Measurements from ENCODE around the gene TBC1D30. TPM values are rescaled to one million over a fixed set of nuclear protein-coding genes. Genes with fewer than 3 reads are reported as not detected.

Gene TBC1D30
- total RNA-seq, 2 donors from 2014 or later = 1.7 to 1.9 TPM

GRCh38 chr12:64903479-64904152, 79.2 kb downstream of the TBC1D30 start:
- no peaks in the 10 kb centered on the region for H3K36me3 Mint-ChIP-seq (ENCODE audit: low read depth)
- no peaks in the 10 kb centered on the region for H3K27me3 Mint-ChIP-seq (ENCODE audit: insufficient read depth)
- no peaks in the 10 kb centered on the region for H3K9me3 Mint-ChIP-seq

GRCh38 chr12:64907097-64907496, 82.7 kb downstream of the TBC1D30 start:
- Histone ChIP-seq H3K4me3 (ENCODE audit: low read length) (no peak overlapping the region), H3K27me3 (ENCODE audit: control insufficient read depth, insufficient read depth, low read length, poor library complexity, severe bottlenecking) (no peaks in the 10 kb centered on the region), H3K9me3 (ENCODE audit: control insufficient read depth, low read length) (no peaks in the 10 kb centered on the region), H3K4me1 (ENCODE audit: control insufficient read depth, insufficient read depth, low read length) (no peaks in the 10 kb centered on the region), H3K36me3 (ENCODE audit: control insufficient read depth, insufficient read depth, low read length) (no peaks in the 10 kb centered on the region), H3K9ac (ENCODE audit: extremely low read depth, low read length, poor library complexity, severe bottlenecking) (no peak overlapping the region), H3K27ac (ENCODE audit: low read depth, low read length) (no peak overlapping the region)
- no peak for TF ChIP-seq CTCF (conservative IDR thresholded peaks at IDR 0.05)
- H3K27me3 Mint-ChIP-seq (ENCODE audit: insufficient read depth) = no peaks in the 10 kb centered on the region
- H3K9me3 Mint-ChIP-seq = no peaks in the 10 kb centered on the region
- H3K36me3 Mint-ChIP-seq (ENCODE audit: low read depth) = no peaks in the 10 kb centered on the region
- 95 to 100% methylated on average over 3 of the region's 3 CpGs for WGBS, 2 experiments (ENCODE audit: insufficient coverage in 1 of 2, insufficient read length in 1 of 2)
- no peaks in the 10 kb centered on the region for H3K4me1 Mint-ChIP-seq
- no peak overlapping the region for H3K4me3 Mint-ChIP-seq
- H3K27ac Mint-ChIP-seq = no peak overlapping the region
- no peak for DNase-seq

More at GRCh38 chr12:64903479-64904152, 79.2 kb downstream of the TBC1D30 start:
- Histone ChIP-seq H3K4me3 (ENCODE audit: low read length) (no peak overlapping the region), H3K27me3 (ENCODE audit: control insufficient read depth, insufficient read depth, low read length, poor library complexity, severe bottlenecking) (no peaks in the 10 kb centered on the region), H3K9ac (ENCODE audit: extremely low read depth, low read length, poor library complexity, severe bottlenecking) (no peak overlapping the region), H3K4me1 (ENCODE audit: control insufficient read depth, insufficient read depth, low read length) (no peaks in the 10 kb centered on the region), H3K9me3 (ENCODE audit: control insufficient read depth, low read length) (no peaks in the 10 kb centered on the region), H3K36me3 (ENCODE audit: control insufficient read depth, insufficient read depth, low read length) (no peaks in the 10 kb centered on the region), H3K27ac (ENCODE audit: low read depth, low read length) (no peak overlapping the region)
- DNase-seq = no peak
- no peaks in the 10 kb centered on the region for H3K4me1 Mint-ChIP-seq
- WGBS, 2 experiments (ENCODE audit: insufficient coverage in 1 of 2, insufficient read length in 1 of 2) = 87 to 91% methylated on average over 4 to 5 of the region's 5 CpGs
- no peak overlapping the region for H3K4me3 Mint-ChIP-seq
- no peak for TF ChIP-seq CTCF (conservative IDR thresholded peaks at IDR 0.05)
- no peak overlapping the region for H3K27ac Mint-ChIP-seq

DNA sequence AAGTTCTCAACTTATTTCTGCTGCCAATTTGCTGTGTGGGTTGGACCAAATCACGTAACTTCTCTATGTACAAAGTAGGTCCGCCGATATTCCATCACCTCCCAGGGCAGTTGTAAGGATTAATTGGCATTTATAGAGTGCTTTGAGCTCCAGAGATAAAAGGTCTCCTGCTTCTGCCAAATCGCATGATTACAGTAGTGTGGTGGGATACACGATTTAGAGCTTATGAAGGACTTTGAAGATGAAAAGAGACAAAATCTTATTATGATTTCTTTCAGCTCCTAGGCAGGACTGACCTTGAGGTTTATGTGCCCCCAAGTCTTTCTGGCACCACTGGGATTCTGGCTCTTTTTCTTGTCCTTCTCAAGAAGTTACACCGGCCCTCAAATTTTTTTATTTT, 84.7 kb downstream of the TBC1D30 start:
- Mint-ChIP-seq H3K4me1 (no peaks in the 10 kb centered on the region), H3K9me3 (no peaks in the 10 kb centered on the region), H3K4me3 (no peak overlapping the region), H3K27me3 (ENCODE audit: insufficient read depth) (no peaks in the 10 kb centered on the region), H3K27ac (no peak overlapping the region), H3K36me3 (ENCODE audit: low read depth) (no peaks in the 10 kb centered on the region)
- Histone ChIP-seq H3K27me3 (ENCODE audit: control insufficient read depth, insufficient read depth, low read length, poor library complexity, severe bottlenecking) (no peaks in the 10 kb centered on the region), H3K4me3 (ENCODE audit: low read length) (no peak overlapping the region), H3K9me3 (ENCODE audit: control insufficient read depth, low read length) (no peaks in the 10 kb centered on the region), H3K36me3 (ENCODE audit: control insufficient read depth, insufficient read depth, low read length) (no peaks in the 10 kb centered on the region), H3K27ac (ENCODE audit: low read depth, low read length) (no peak overlapping the region), H3K9ac (ENCODE audit: extremely low read depth, low read length, poor library complexity, severe bottlenecking) (no peak overlapping the region), H3K4me1 (ENCODE audit: control insufficient read depth, insufficient read depth, low read length) (no peaks in the 10 kb centered on the region)
- WGBS, 2 experiments (ENCODE audit: insufficient coverage in 1 of 2, insufficient read length in 1 of 2) = 97 to 100% methylated on average over 5 to 6 of the region's 6 CpGs
- no peak for DNase-seq
- TF ChIP-seq CTCF (conservative IDR thresholded peaks at IDR 0.05) = no peak

All from endodermal cell (in vitro differentiated cells).